HT-29 (cell line): ENCODE measurements around the gene LIPT2. TPM values are rescaled to one million over a fixed set of nuclear protein-coding genes. Genes with fewer than 3 reads are reported as not detected.

ENCODE experiments used
- small RNA-seq: library from RNA; depleted of rRNA; stranded (forward); fragments of <200 nt; gene quantifications from one replicate; pipeline ENCODE3, GENCODE V24; 2014
- total RNA-seq: library from RNA; depleted of rRNA; stranded (reverse); fragments of >200 nt; shearing (Covaris generic); gene quantifications from 2 replicates; pipeline ENCODE4 v1.2.3, GENCODE V29; 2014; rRNA removed

Gene LIPT2
- total RNA-seq, 1 experiment from 2014 or later = 29.1 TPM

Small RNAs within 50 kb of the gene (small RNA-seq; reads per million reads assigned to genes)
- not detected for gene CYCSP27

Other genes starting within 250 kb of the LIPT2 start
- not detected in 2 replicates for gene P4HA3, start 182.1 kb downstream of the LIPT2 start, total RNA-seq
- gene PGM2L1, start 95.3 kb downstream of the LIPT2 start, total RNA-seq = 0.79 and 1.3 TPM in 2 replicates
- 59.1 and 79.2 TPM in 2 replicates for gene KCNE3, start 26.2 kb downstream of the LIPT2 start, total RNA-seq
- gene POLD3, start 98.9 kb upstream of the LIPT2 start, total RNA-seq = 17.8 and 18.4 TPM in 2 replicates
- gene CHRDL2, start 237.7 kb upstream of the LIPT2 start, total RNA-seq = not detected in 2 replicates